A673 (cell line): ENCODE results near the gene TARM1. TPM values are rescaled to one million over a fixed set of nuclear protein-coding genes. Genes with fewer than 3 reads are reported as not detected.

Experiments
- BruUV-seq: library from RNA; stranded (reverse); fragments of 400-500 nt; replicated peaks from 2 replicates; lab custom pipeline; 2021; lab: Mats Ljungman, UMichigan
- CTCF ChIA-PET: fragments of 300-600 bp; sonication (Branson Sonifier 250); formaldehyde crosslinking; loops from one replicate; lab custom pipeline; 2022; ENCODE audit warnings: antibody characterized with exemption; lab: Charles Lee
- POLR2A ChIA-PET: fragments of 300-600 bp; sonication (Branson Sonifier 250); formaldehyde crosslinking; loops from one replicate; lab custom pipeline; 2022; ENCODE audit warnings: antibody characterized with exemption; ENCODE audit not compliant: low non-redundant PET; lab: Charles Lee
- DNase-seq: peaks from one replicate; pipeline ENCODE4 v3.0.0-alpha.2; 2015; ENCODE audit warnings: low spot score
- H3K27ac ChIP-seq: fragments of 200-600 bp; sonication (generic); 2 replicates; pipeline ENCODE4 v1.5.1; 2016; ENCODE audit warnings: mixed run types, low read depth, mild to moderate bottlenecking, mixed read lengths, antibody characterized with exemption, low read length; ENCODE audit not compliant: poor library complexity, severe bottlenecking
- H3K27me3 ChIP-seq: fragments of 200-600 bp; sonication (generic); replicated peaks from 2 replicates; pipeline ENCODE4 v1.6.1; 2017; ENCODE audit warnings: mixed run types, low read depth, mild to moderate bottlenecking, mixed read lengths, antibody characterized with exemption, low read length; ENCODE audit not compliant: insufficient read depth, poor library complexity
- H3K36me3 ChIP-seq: fragments of 200-600 bp; sonication (generic); 2 replicates; pipeline ENCODE4 v1.6.1; 2016; ENCODE audit warnings: mixed run types, mild to moderate bottlenecking, mixed read lengths, antibody characterized with exemption, low read length; ENCODE audit not compliant: insufficient read depth, poor library complexity, severe bottlenecking
- H3K4me1 ChIP-seq: fragments of 200-600 bp; sonication (generic); 2 replicates; pipeline ENCODE4 v1.6.1; 2017; ENCODE audit warnings: mixed run types, mild to moderate bottlenecking, mixed read lengths, antibody characterized with exemption, low read length; ENCODE audit not compliant: insufficient read depth, poor library complexity, severe bottlenecking
- H3K4me3 ChIP-seq: fragments of 200-600 bp; sonication (generic); 2 replicates; pipeline ENCODE4 v1.5.1; 2016; ENCODE audit warnings: low read depth, mixed run types, mild to moderate bottlenecking, mixed read lengths, low read length; ENCODE audit not compliant: poor library complexity, severe bottlenecking
- H3K9me3 ChIP-seq: fragments of 200-600 bp; sonication (generic); 2 replicates; pipeline ENCODE4 v1.6.1; 2016; ENCODE audit warnings: mixed run types, low read depth, mild to moderate bottlenecking, mixed read lengths, antibody characterized with exemption, low read length; ENCODE audit not compliant: poor library complexity, severe bottlenecking
- CTCF ChIP-seq: fragments of 300-800, 200-600 bp; sonication (generic); conservative IDR thresholded peaks from 2 replicates; pipeline ENCODE4 v1.5.1; 2017; ENCODE audit warnings: low read depth, mild to moderate bottlenecking, antibody characterized with exemption, low read length, moderate library complexity, mixed read lengths
- EZH2 ChIP-seq: fragments of 200-600 bp; sonication (generic); IDR thresholded peaks from 2 replicates; pipeline ENCODE4 v1.6.1; 2017; ENCODE audit warnings: borderline replicate concordance, low read depth, mild to moderate bottlenecking, mixed read lengths, antibody characterized with exemption, low read length; ENCODE audit not compliant: poor library complexity, severe bottlenecking
- intact Hi-C: fragments of 100-400 bp; cut with micrococcal nuclease; formaldehyde crosslinking; loops from one replicate; pipeline ENCODE4 v1.10.0; 2022; ENCODE audit not compliant: unreplicated experiment
- total RNA-seq: library from RNA; stranded (reverse); gene quantifications from 2 replicates; pipeline ENCODE4 v1.2.3, GENCODE V29; 2021

Gene TARM1
- total RNA-seq, 1 experiment from 2014 or later: not detected

- Histone ChIP-seq H3K9me3 (no peaks in the 10 kb centered on the region), H3K4me3 (no peak within 1 kb of the TSS), H3K4me1 (no peaks in the 10 kb centered on the region), H3K27ac (no peak within 1 kb of the TSS), H3K36me3 (no peaks in the 10 kb centered on the region), H3K27me3 (no peaks in the 10 kb centered on the region)
- POLR2A ChIA-PET: interaction anchor here (0.6 kb wide), 1 partner anchor 9 kb away, joined by 5 read pairs; no protein-coding TSS in a partner anchor
- intact Hi-C loops: no loop called here
- TF ChIP-seq EZH2 (no peak), CTCF (no peak)
- CTCF ChIA-PET: no interaction called here
- DNase-seq: no peak
- BruUV-seq: no TSS peak
Observed at GRCh38 chr19:54063350-54064116, 17.6 kb downstream of the TARM1 start, which contains the start of gene VSTM1. Gene VSTM1 (minus strand): TSS chr19:54063897. CDS start chr19:54063777, 120 bp downstream.

DNA sequence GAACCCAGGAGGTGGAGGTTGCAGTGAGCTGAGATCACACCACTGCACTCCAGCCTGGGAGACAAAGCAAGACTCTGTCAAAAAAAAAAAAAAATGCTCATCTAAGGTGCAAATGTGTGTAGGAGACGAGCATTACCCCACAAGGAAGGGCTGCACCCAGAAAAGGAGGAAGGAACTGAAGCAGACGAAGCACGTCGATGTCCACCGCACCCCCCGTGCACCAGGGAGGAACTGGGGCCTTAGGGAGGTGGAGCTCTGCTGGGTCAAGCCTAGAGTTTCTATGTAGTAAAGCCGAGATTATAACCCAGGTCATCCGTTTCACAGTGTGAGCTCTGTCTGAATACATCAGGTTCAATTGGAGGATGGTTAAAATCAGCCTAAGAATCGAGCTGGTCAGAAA, 18.5 kb downstream of the TARM1 start:
- POLR2A ChIA-PET: no interaction called here
- BruUV-seq: no TSS peak

GRCh38 chr19:54047616-54048015, 33.5 kb downstream of the TARM1 start:
- H3K4me3 ChIP-seq: no peak overlapping the region
- H3K27me3 ChIP-seq: peaks cover 38% of the 10 kb centered on the region
- no peak overlapping the region for H3K27ac ChIP-seq
- TF ChIP-seq CTCF (no peak), EZH2 (no peak)
- POLR2A ChIA-PET: no interaction called here
- no TSS peak for BruUV-seq
- intact Hi-C loops: no loop called here
- H3K36me3 ChIP-seq: no peaks in the 10 kb centered on the region
- no peak for DNase-seq
- H3K9me3 ChIP-seq: no peaks in the 10 kb centered on the region
- H3K4me1 ChIP-seq: no peaks in the 10 kb centered on the region
- CTCF ChIA-PET: no interaction called here

More for the DNA sequence above, 18.5 kb downstream of the TARM1 start:
- intact Hi-C loops: no loop called here
- TF ChIP-seq CTCF (no peak), EZH2 (no peak)
- Histone ChIP-seq H3K36me3 (no peaks in the 10 kb centered on the region), H3K4me3 (no peak overlapping the region), H3K4me1 (no peaks in the 10 kb centered on the region), H3K27ac (no peak overlapping the region), H3K27me3 (no peaks in the 10 kb centered on the region), H3K9me3 (no peaks in the 10 kb centered on the region)
- DNase-seq: no peak
- CTCF ChIA-PET: no interaction called here
